ENCODE data around the gene UBE2I. TPM values are rescaled to one million over a fixed set of nuclear protein-coding genes. Genes with fewer than 3 reads are reported as not detected.
A peak's percentile ranks its signal among the peaks of the same experiment; 100 is the strongest.

The UBE2I gene
- total and polyA plus RNA-seq, 3 donors from 2014 or later = 116 to 143 (median 127) TPM

DNA sequence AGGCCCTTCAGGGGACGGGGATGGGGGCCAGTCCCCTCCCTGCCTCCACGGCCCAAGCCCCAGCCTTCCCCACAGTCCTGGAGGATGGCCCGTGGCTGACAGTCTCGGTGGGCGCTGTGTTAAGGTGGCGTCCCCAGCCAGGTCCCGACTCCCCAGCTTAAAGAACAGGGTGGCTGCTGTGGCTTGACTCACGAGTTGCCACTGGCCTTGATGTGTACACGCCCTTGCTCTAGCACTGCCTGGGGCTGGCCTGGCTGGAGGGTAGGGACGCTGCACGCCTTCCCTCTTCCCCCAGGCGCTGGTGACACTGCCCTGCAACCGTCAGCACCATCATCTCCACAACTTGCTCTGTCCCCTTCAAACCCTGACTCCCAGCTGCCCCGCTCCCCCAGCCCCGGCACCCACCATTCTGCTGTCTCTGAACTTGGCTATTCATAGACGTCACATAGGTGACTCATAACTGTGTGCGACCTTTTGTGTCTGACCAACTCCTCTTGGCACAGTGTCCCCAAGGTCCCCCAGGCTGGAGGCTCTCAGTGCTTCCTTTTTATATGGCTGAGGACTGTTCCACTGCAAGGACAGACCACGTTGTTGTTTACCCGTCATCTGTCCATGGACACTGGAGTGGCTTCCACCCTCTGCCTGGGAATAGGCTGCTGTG, 48.6 kb downstream of the UBE2I start:
- H3K4me3 ChIP-seq = no peak overlapping the region
- intact Hi-C loops (cut with DNase I; ENCODE audit: low total_unique reads) = no loop called here
- H3K9me3 ChIP-seq = no peaks in the 10 kb centered on the region
- no peaks in the 10 kb centered on the region for H3K4me1 ChIP-seq
- WGBS, 2 donors = 79 to 84% methylated on average over 17 to 19 of the region's 19 CpGs
- no peak overlapping the region for H3K27ac ChIP-seq
- no peak for DNase-seq
- H3K27me3 ChIP-seq = no peaks in the 10 kb centered on the region
- no peaks in the 10 kb centered on the region for H3K36me3 ChIP-seq (ENCODE audit: low read depth, missing control alignments)
- no peak for TF ChIP-seq POLR2A (IDR thresholded peaks at IDR 0.05)
- TF ChIP-seq, protein P1, sequence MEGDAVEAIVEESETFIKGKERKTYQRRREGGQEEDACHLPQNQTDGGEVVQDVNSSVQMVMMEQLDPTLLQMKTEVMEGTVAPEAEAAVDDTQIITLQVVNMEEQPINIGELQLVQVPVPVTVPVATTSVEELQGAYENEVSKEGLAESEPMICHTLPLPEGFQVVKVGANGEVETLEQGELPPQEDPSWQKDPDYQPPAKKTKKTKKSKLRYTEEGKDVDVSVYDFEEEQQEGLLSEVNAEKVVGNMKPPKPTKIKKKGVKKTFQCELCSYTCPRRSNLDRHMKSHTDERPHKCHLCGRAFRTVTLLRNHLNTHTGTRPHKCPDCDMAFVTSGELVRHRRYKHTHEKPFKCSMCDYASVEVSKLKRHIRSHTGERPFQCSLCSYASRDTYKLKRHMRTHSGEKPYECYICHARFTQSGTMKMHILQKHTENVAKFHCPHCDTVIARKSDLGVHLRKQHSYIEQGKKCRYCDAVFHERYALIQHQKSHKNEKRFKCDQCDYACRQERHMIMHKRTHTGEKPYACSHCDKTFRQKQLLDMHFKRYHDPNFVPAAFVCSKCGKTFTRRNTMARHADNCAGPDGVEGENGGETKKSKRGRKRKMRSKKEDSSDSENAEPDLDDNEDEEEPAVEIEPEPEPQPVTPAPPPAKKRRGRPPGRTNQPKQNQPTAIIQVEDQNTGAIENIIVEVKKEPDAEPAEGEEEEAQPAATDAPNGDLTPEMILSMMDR (IDR thresholded peaks at IDR 0.05) = no peak

DNA sequence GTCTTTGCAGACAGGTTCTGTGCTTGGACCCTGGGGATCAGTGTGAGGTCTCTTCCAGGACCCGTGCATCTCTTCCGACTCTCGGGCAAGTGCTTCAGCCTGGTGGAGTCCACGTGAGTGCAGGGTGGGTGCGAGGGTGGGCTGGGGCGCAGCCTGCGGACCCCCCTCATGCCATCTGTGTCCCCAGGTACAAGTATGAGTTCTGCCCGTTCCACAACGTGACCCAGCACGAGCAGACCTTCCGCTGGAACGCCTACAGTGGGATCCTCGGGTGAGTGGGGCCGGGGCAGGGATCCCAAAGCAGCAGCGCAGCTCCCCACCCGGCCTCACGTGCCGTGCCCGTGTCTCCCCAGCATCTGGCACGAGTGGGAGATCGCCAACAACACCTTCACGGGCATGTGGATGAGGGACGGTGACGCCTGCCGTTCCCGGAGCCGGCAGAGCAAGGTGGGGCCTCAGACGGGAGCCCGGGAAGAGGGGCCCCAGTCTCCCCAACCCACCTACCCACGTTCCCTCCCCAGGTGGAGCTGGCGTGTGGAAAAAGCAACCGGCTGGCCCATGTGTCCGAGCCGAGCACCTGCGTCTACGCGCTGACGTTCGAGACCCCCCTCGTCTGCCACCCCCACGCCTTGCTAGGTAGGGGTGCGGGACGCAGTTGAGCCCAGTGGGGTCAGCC, 52.4 kb downstream of the UBE2I start:
- Histone ChIP-seq H3K36me3 (ENCODE audit: low read depth, missing control alignments) (no peaks in the 10 kb centered on the region), H3K4me1 (no peaks in the 10 kb centered on the region), H3K9me3 (no peaks in the 10 kb centered on the region), H3K4me3 (no peak overlapping the region), H3K27ac (no peak overlapping the region), H3K27me3 (no peaks in the 10 kb centered on the region)
- WGBS, 2 donors = 91 to 93% methylated on average over 22 to 43 of the region's 43 CpGs
- intact Hi-C loops (cut with DNase I; ENCODE audit: low total_unique reads) = no loop called here
- TF ChIP-seq POLR2A (IDR thresholded peaks at IDR 0.05) = no peak
- TF ChIP-seq, protein P1 (IDR thresholded peaks at IDR 0.05) = no peak
- DNase-seq = no peak

DNA sequence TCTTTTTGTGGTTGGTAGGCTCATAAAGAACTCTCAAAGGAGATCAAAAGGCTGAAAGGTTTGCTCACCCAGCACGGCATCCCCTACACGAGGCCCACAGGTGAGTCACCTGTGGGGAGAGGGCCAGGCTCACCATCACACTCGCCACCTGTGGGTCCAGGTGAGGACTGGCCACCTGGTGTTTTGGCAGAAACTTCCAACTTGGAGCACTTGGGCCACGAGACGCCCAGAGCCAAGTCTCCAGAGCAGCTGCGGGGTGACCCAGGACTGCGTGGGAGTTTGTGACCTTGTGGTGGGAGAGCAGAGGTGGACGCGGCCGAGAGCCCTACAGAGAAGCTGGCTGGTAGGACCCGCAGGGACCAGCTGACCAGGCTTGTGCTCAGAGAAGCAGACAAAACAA, 53.4 kb downstream of the UBE2I start:
- DNase-seq = no peak
- intact Hi-C loops (cut with DNase I; ENCODE audit: low total_unique reads) = no loop called here
- H3K9me3 ChIP-seq = no peaks in the 10 kb centered on the region
- 54 to 61% methylated on average over 10 to 11 of the region's 11 CpGs for WGBS, 2 donors
- TF ChIP-seq POLR2A (IDR thresholded peaks at IDR 0.05) = no peak
- TF ChIP-seq, protein P1 (IDR thresholded peaks at IDR 0.05) = no peak
- H3K36me3 ChIP-seq (ENCODE audit: low read depth, missing control alignments) = no peaks in the 10 kb centered on the region
- no peak overlapping the region for H3K27ac ChIP-seq
- H3K4me3 ChIP-seq = no peak overlapping the region
- H3K4me1 ChIP-seq = no peaks in the 10 kb centered on the region
- H3K27me3 ChIP-seq = no peaks in the 10 kb centered on the region

DNA sequence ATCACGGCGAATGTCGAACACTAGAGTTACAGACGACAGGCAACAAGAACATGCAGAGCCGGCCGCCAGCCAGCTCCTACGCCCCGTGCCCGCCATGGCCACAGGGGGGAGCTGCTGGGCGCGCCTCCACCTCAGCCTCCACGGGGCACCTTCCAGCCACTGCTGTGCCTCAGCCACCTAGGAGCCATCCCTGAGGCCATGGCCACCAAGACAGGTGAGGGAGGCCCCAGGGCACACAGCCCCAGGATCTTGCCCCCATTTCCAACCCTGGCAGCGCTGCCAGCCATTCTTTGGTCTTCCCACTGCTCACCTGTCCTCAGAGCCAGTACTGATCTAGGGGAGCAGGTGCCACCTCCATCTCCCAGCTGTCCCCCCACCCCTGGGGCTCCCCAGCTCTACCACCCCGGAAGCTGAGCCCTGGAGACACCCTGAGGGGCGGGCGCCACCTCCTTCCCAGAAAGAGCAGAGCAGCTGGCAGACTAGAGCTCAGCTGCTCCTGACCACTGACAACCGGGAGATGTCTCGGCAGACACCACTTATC, 54.1 kb downstream of the UBE2I start:
- Histone ChIP-seq H3K4me3 (no peak overlapping the region), H3K4me1 (no peaks in the 10 kb centered on the region), H3K27ac (no peak overlapping the region), H3K9me3 (no peaks in the 10 kb centered on the region), H3K36me3 (ENCODE audit: low read depth, missing control alignments) (no peaks in the 10 kb centered on the region), H3K27me3 (no peaks in the 10 kb centered on the region)
- WGBS, 2 donors = 48 to 64% methylated on average over 17 to 18 of the region's 18 CpGs
- intact Hi-C loops (cut with DNase I; ENCODE audit: low total_unique reads) = no loop called here
- no peak for TF ChIP-seq POLR2A (IDR thresholded peaks at IDR 0.05)
- TF ChIP-seq, protein P1 (IDR thresholded peaks at IDR 0.05) = peak; percentile 1 to 75 (median 49)
- peak; percentile 63 for DNase-seq
